Common myeloid progenitor, CD34-positive (primary cell): ENCODE results near the gene WNT9A.

Experiments
- CTCF ChIA-PET: fragments of 350-600 bp; sonication (Branson Sonifier 250); formaldehyde crosslinking; loops from one replicate; lab custom pipeline; 2021; ENCODE audit warnings: antibody characterized with exemption; lab: Charles Lee
- POLR2A ChIA-PET: fragments of 350-600 bp; sonication (Branson Sonifier 250); formaldehyde crosslinking; loops from one replicate; lab custom pipeline; 2021; ENCODE audit warnings: antibody characterized with exemption; lab: Charles Lee
- DNase-seq, 3 donors: peaks; one replicate each; pipeline versions ENCODE4 v3.0.0 to v3.0.0-alpha.2; 2013
- H3K27ac ChIP-seq, 2 experiments: 1 replicate in 1 of 2; 2 replicates in 1 of 2; pipeline ENCODE4 v1.7.0; 2013; ENCODE audit warnings: inconsistent platforms in 2 of 2, low read length in 2 of 2, mild to moderate bottlenecking in 2 of 2, low read depth in 1 of 2, moderate library complexity in 1 of 2; ENCODE audit not compliant: severe bottlenecking in 2 of 2, insufficient read depth in 1 of 2, poor library complexity in 1 of 2
- H3K27me3 ChIP-seq, 5 experiments: replicated peaks in 2 of 5; 1 replicate in 3 of 5; 2 replicates in 2 of 5; pipeline versions ENCODE4 v1.6.1 to v1.7.0; 2013; ENCODE audit warnings: low read length in 4 of 5, mild to moderate bottlenecking in 2 of 5, moderate library complexity in 2 of 5, inconsistent platforms in 1 of 5; ENCODE audit not compliant: insufficient read depth in 5 of 5, control insufficient read depth in 4 of 5
- H3K36me3 ChIP-seq, 4 experiments: 1 replicate in 2 of 4; 2 replicates in 2 of 4; pipeline versions ENCODE4 v1.6.1 to v1.7.0; 2013; ENCODE audit warnings: low read length in 3 of 4, control low read depth in 1 of 4, mild to moderate bottlenecking in 1 of 4; ENCODE audit not compliant: control insufficient read depth in 4 of 4, insufficient read depth in 4 of 4
- H3K4me1 ChIP-seq, 4 experiments: 1 replicate in 3 of 4; 2 replicates in 1 of 4; pipeline versions ENCODE4 v1.6.1 to v1.7.1; 2013; ENCODE audit warnings: low read length in 3 of 4, mild to moderate bottlenecking in 3 of 4, control low read depth in 1 of 4, inconsistent platforms in 1 of 4, moderate library complexity in 1 of 4; ENCODE audit not compliant: control insufficient read depth in 4 of 4, insufficient read depth in 4 of 4; ENCODE audit errors: control extremely low read depth in 1 of 4
- H3K4me3 ChIP-seq, 7 experiments: 1 replicate in 4 of 7; 2 replicates in 3 of 7; pipeline versions ENCODE4 v1.5.1 to v1.7.0; 2013; ENCODE audit warnings: mild to moderate bottlenecking in 7 of 7, low read length in 6 of 7, moderate library complexity in 6 of 7, inconsistent platforms in 2 of 7, low read depth in 2 of 7, control low read depth in 1 of 7; ENCODE audit not compliant: insufficient read depth in 4 of 7, control insufficient read depth in 1 of 7; ENCODE audit errors: extremely low read depth in 1 of 7
- H3K9me3 ChIP-seq, 5 experiments: 1 replicate in 4 of 5; 2 replicates in 1 of 5; pipeline versions ENCODE4 v1.6.1 to v1.7.1; 2013; ENCODE audit warnings: low read length in 4 of 5, mild to moderate bottlenecking in 2 of 5, inconsistent platforms in 1 of 5, low read depth in 1 of 5, moderate library complexity in 1 of 5; ENCODE audit not compliant: control insufficient read depth in 4 of 5, insufficient read depth in 2 of 5; ENCODE audit errors: control extremely low read depth in 1 of 5
- WGBS: methylation state at CpG from one replicate; pipeline ENCODE4 v1.1.5; 2013; ENCODE audit not compliant: insufficient coverage; 5-methylcytosine and 5-hydroxymethylcytosine counted together

Gene WNT9A

DNA sequence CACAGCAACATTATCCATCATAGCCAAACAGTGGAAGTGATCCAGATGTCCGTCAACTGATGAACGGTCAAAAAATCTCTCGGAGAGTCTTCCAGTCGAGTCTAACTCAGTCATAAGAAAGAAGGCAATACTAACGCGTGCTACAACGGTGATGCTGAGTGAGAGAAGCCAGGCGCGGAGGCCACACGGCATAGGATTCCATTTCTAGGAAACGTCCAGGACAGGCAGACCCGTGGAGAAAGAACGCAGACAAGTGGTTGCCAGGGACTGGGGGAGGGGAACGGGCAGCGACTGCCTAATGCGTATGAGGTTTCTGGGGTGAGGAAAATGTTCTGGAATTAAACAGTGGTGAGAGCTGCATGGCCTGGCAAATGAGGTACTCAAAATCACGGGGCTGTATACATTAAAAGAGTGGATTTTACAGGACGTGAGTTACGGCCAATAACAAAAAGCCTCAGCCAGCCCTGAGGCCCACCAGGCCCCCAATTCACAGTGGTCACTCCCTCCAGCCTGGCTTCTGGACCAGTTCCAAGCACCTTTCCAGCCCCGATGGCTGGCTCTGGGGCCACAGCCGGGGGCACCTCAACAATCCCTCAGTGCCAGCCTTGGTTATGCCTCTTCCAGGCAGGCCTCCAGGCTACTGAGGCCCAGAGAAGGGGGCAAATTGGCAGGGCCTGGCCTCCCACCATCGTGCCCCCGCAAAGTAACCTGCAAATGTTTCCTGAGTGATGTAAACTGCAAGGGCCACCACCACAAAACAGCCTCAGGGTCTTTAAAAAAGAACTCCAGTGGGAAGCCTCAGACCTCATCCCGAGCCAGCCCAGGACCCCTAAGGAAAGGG lies 3.4 kb downstream of the WNT9A start:
- DNase-seq: no peak
- ChIA-PET CTCF (no interaction called here), POLR2A (no interaction called here)
- peaks cover 0 to 21% (median 15%) of the 10 kb centered on the region in 5 experiments for H3K27me3 ChIP-seq
- WGBS: 98% methylated on average over 21 of the region's 24 CpGs
- H3K27ac ChIP-seq: no peak overlapping the region
- no peaks in the 10 kb centered on the region for H3K9me3 ChIP-seq
- peaks cover 2 to 32% (median 25%) of the 10 kb centered on the region in 4 experiments for H3K4me1 ChIP-seq
- no peak overlapping the region for H3K4me3 ChIP-seq
- H3K36me3 ChIP-seq: no peaks in the 10 kb centered on the region

GRCh38 chr1:227943381-227944089 lies 4.2 kb downstream of the WNT9A start:
- Histone ChIP-seq H3K27ac (no peak overlapping the region), H3K4me1 (peaks cover 2 to 28% (median 24%) of the 10 kb centered on the region in 4 experiments), H3K27me3 (peaks cover 0 to 13% (median 8%) of the 10 kb centered on the region in 5 experiments), H3K4me3 (no peak overlapping the region), H3K9me3 (no peaks in the 10 kb centered on the region), H3K36me3 (no peaks in the 10 kb centered on the region)
- no peak for DNase-seq
- ChIA-PET CTCF (no interaction called here), POLR2A (no interaction called here)
- WGBS: 99% methylated on average over 7 of the region's 12 CpGs

DNA sequence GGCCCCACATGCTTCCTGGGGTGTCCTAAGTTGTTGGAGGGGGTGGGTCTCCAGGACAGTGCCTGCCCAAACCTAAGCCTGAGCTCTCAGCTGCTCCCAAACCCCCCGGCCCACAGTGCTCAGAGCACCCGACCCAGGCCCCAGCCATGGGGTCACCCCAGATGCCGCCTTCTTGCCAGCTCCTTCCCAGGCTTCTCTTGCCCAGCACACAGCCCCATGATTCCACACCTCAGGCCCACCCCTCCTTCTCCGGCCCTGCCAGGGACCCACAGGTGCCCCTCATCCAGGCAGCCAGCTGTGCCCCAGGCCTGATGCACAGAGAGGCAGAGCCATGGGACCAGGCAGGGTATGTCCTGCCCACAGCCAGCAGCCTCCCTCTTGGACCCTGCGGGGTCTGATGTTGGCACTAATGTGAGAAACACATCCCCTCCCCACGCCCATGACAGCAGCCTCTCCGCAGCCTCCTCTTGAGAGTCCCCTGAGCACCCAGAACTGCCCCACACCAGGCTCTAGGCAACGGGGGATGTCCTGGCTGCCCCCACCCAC lies 4.9 kb downstream of the WNT9A start:
- H3K4me1 ChIP-seq: peaks cover 2 to 27% (median 22%) of the 10 kb centered on the region in 4 experiments
- H3K36me3 ChIP-seq: no peaks in the 10 kb centered on the region
- ChIA-PET POLR2A (no interaction called here), CTCF (interaction anchor here (1.2 kb wide), 1 partner anchor 460 kb away, joined by 3 read pairs; no protein-coding TSS in a partner anchor)
- no peak for DNase-seq
- H3K9me3 ChIP-seq: no peaks in the 10 kb centered on the region
- H3K27ac ChIP-seq: no peak overlapping the region
- no peak overlapping the region for H3K4me3 ChIP-seq
- peaks cover 0 to 8% (median 5%) of the 10 kb centered on the region in 5 experiments for H3K27me3 ChIP-seq
- WGBS: 98% methylated on average over 7 of the region's 8 CpGs

GRCh38 chr1:227942021-227942715 lies 5.6 kb downstream of the WNT9A start:
- peaks cover 0 to 4% (median 4%) of the 10 kb centered on the region in 5 experiments for H3K27me3 ChIP-seq
- 97% methylated on average over 13 of the region's 15 CpGs for WGBS
- no peak overlapping the region for H3K27ac ChIP-seq
- no peaks in the 10 kb centered on the region for H3K36me3 ChIP-seq
- no peaks in the 10 kb centered on the region for H3K9me3 ChIP-seq
- POLR2A ChIA-PET: no interaction called here
- H3K4me3 ChIP-seq: no peak overlapping the region
- DNase-seq: no peak
- peaks cover 1 to 30% (median 23%) of the 10 kb centered on the region in 4 experiments for H3K4me1 ChIP-seq
- CTCF ChIA-PET: interaction anchor here (1.2 kb wide), 1 partner anchor 460 kb away, joined by 3 read pairs; no protein-coding TSS in a partner anchor

GRCh38 chr1:227941509-227942020 lies 6.2 kb downstream of the WNT9A start:
- 100% methylated on average over 12 of the region's 15 CpGs for WGBS
- no peaks in the 10 kb centered on the region for H3K36me3 ChIP-seq
- H3K27ac ChIP-seq: no peak overlapping the region
- H3K9me3 ChIP-seq: no peaks in the 10 kb centered on the region
- H3K27me3 ChIP-seq: no peaks in the 10 kb centered on the region
- no peak for DNase-seq
- peaks cover 0 to 30% (median 24%) of the 10 kb centered on the region in 4 experiments for H3K4me1 ChIP-seq
- H3K4me3 ChIP-seq: no peak overlapping the region
- POLR2A ChIA-PET: no interaction called here
- CTCF ChIA-PET: no interaction called here

DNA sequence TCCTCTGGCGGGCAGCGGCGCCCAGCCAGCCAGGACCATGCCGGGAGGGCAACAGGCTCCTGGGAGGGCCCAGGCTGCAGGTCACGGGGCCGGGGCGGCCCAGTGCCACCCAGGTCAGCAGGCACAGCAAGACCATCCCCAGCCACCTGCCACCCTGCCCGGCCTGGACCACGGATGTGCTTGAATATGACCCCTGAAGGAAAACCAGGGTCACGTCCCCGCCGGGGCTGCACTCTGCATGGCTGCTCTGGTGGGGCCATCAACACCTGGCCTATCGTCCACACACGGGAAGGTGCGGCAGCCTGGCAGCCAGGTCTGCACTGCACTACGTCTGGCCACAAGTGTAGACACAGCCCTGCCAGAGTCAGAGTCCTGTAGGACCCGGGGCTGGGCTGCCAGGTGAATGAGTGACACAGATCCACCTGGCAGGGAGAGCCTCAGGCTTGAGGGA lies 6.9 kb downstream of the WNT9A start:
- 96% methylated on average over 15 of the region's 17 CpGs for WGBS
- no peaks in the 10 kb centered on the region for H3K36me3 ChIP-seq
- POLR2A ChIA-PET: no interaction called here

More for the DNA sequence above, 6.9 kb downstream of the WNT9A start:
- CTCF ChIA-PET: no interaction called here
- H3K4me3 ChIP-seq: no peak overlapping the region
- no peaks in the 10 kb centered on the region for H3K9me3 ChIP-seq
- DNase-seq: no peak
- no peak overlapping the region for H3K27ac ChIP-seq
- no peaks in the 10 kb centered on the region for H3K27me3 ChIP-seq
- H3K4me1 ChIP-seq: peaks cover 0 to 26% (median 19%) of the 10 kb centered on the region in 4 experiments
